Kidney epithelial cell (primary cell): ENCODE measurements around the gene TTPAL. TPM values are rescaled to one million over a fixed set of nuclear protein-coding genes. Genes with fewer than 3 reads are reported as not detected.

ENCODE experiments used
- DNase-seq: peaks from one replicate; pipeline ENCODE4 v3.0.0-alpha.2; 2010; ENCODE audit warnings: low read depth
- H3K27me3 ChIP-seq: 2 replicates; pipeline ENCODE4 v1.6.0; 2011; ENCODE audit warnings: low read length; ENCODE audit not compliant: control insufficient read depth, insufficient read depth
- H3K36me3 ChIP-seq: 2 replicates; pipeline ENCODE4 v1.5.1; 2011; ENCODE audit warnings: low read length; ENCODE audit not compliant: control insufficient read depth, insufficient read depth
- H3K4me3 ChIP-seq: 2 replicates; pipeline ENCODE4 v1.5.1; 2011; ENCODE audit warnings: low read depth, mild to moderate bottlenecking, control low read depth, low read length
- CTCF ChIP-seq: IDR thresholded peaks from 2 replicates; pipeline ENCODE4 v1.5.1; 2011; ENCODE audit warnings: mild to moderate bottlenecking, moderate library complexity, low read length, control low read depth, inconsistent platforms; ENCODE audit not compliant: insufficient read depth, poor library complexity, severe bottlenecking
- total RNA-seq: library from RNA; depleted of rRNA; stranded (reverse); fragments of >200 nt; gene quantifications from 2 replicates; pipeline ENCODE4 v1.2.3, GENCODE V29; 2015

The TTPAL gene
- total RNA-seq, 1 donor from 2014 or later, result 15.4 TPM

- H3K4me3 ChIP-seq, result no peak overlapping the region
- no peaks in the 10 kb centered on the region for H3K27me3 ChIP-seq
- H3K36me3 ChIP-seq, result peaks cover 1% of the 10 kb centered on the region
- TF ChIP-seq CTCF, result no peak
- DNase-seq, result no peak
Measured at GRCh38 chr20:44485078-44485829, 9.6 kb downstream of the TTPAL start.

- Histone ChIP-seq H3K27me3 (no peaks in the 10 kb centered on the region), H3K4me3 (no peak overlapping the region), H3K36me3 (peaks cover 1% of the 10 kb centered on the region)
- no peak for DNase-seq
- no peak for TF ChIP-seq CTCF
Measured at GRCh38 chr20:44485830-44486198, 10.1 kb downstream of the TTPAL start.

GRCh38 chr20:44488551-44488950 lies 12.9 kb downstream of the TTPAL start:
- H3K27me3 ChIP-seq, result no peaks in the 10 kb centered on the region
- H3K4me3 ChIP-seq, result no peak overlapping the region
- no peaks in the 10 kb centered on the region for H3K36me3 ChIP-seq
- no peak for TF ChIP-seq CTCF
- no peak for DNase-seq

- no peak for DNase-seq
- H3K27me3 ChIP-seq, result no peaks in the 10 kb centered on the region
- no peak for TF ChIP-seq CTCF
- H3K36me3 ChIP-seq, result no peaks in the 10 kb centered on the region
- H3K4me3 ChIP-seq, result no peak overlapping the region
Measured at GRCh38 chr20:44489223-44489622, 13.5 kb downstream of the TTPAL start.

GRCh38 chr20:44489931-44490330 lies 14.3 kb downstream of the TTPAL start:
- H3K4me3 ChIP-seq, result no peak overlapping the region
- DNase-seq, result no peak
- H3K27me3 ChIP-seq, result no peaks in the 10 kb centered on the region
- TF ChIP-seq CTCF, result no peak
- H3K36me3 ChIP-seq, result no peaks in the 10 kb centered on the region

- Histone ChIP-seq H3K4me3 (no peak overlapping the region), H3K27me3 (no peaks in the 10 kb centered on the region), H3K36me3 (no peaks in the 10 kb centered on the region)
- DNase-seq, result no peak
- TF ChIP-seq CTCF, result no peak
Measured at GRCh38 chr20:44491635-44492395, 16.1 kb downstream of the TTPAL start.
